Inferior parietal cortex (tissue), 1 donor: ENCODE data around the gene COL18A1.
"Not testable (repeated sequence)": the region's sequence is repeated elsewhere in the genome, so short reads cannot be mapped to it uniquely, and the experiment has no call there.

ENCODE experiments used
- DNase-seq: peaks from one replicate; pipeline ENCODE4 v3.0.0-alpha.2; 2016; ENCODE audit errors: extremely low spot score

COL18A1 gene

GRCh38 chr21:45493401-45494001, 88.5 kb downstream of the COL18A1 start:
- DNase-seq, result no peak

- DNase-seq, result no peak
Measured at GRCh38 chr21:45494135-45494850, 89.3 kb downstream of the COL18A1 start.

- DNase-seq, result no peak
Measured at GRCh38 chr21:45494851-45495680, 90.1 kb downstream of the COL18A1 start.

GRCh38 chr21:45496151-45496967, 91.4 kb downstream of the COL18A1 start:
- DNase-seq, result no peak

GRCh38 chr21:45496968-45497845, 92.2 kb downstream of the COL18A1 start:
- DNase-seq, result no peak

GRCh38 chr21:45497846-45498645, 93.1 kb downstream of the COL18A1 start:
- no peak for DNase-seq

GRCh38 chr21:45498646-45499000, 93.7 kb downstream of the COL18A1 start:
- DNase-seq, result no peak

- DNase-seq, result no peak
Measured at GRCh38 chr21:45499201-45499750, 94.3 kb downstream of the COL18A1 start.

GRCh38 chr21:45499970-45500577, 95.1 kb downstream of the COL18A1 start:
- DNase-seq, result no peak

GRCh38 chr21:45501081-45502005, 96.4 kb downstream of the COL18A1 start:
- DNase-seq, result not testable (repeated sequence)

- no peak for DNase-seq
Measured at GRCh38 chr21:45502006-45502345, 97.0 kb downstream of the COL18A1 start.

- DNase-seq, result no peak
Measured at GRCh38 chr21:45502600-45502999, 97.6 kb downstream of the COL18A1 start.

GRCh38 chr21:45503226-45503625, 98.3 kb downstream of the COL18A1 start:
- DNase-seq, result not testable (repeated sequence)

- DNase-seq, result no peak
Measured at GRCh38 chr21:45504021-45504515, 99.1 kb downstream of the COL18A1 start.

GRCh38 chr21:45504516-45505415, 99.8 kb downstream of the COL18A1 start:
- DNase-seq, result no peak

GRCh38 chr21:45505416-45506021, 100.6 kb downstream of the COL18A1 start:
- no peak for DNase-seq
